GM23338 (cell line): ENCODE measurements around the gene EXOC3. TPM values are rescaled to one million over a fixed set of nuclear protein-coding genes. Genes with fewer than 3 reads are reported as not detected.

ENCODE experiments used
- ATAC-seq: fragments of 200-7000 bp; cut with Tn5 transposase; 3 replicates; pipeline ENCODE4 v1.9.1; 2020
- DNase-seq: peaks from one replicate; pipeline ENCODE4 v3.0.0-alpha.2; 2015; ENCODE audit warnings: low spot score
- H2AFZ ChIP-seq: fragments of 200-600 bp; sonication (generic); 2 replicates; pipeline ENCODE4 v1.8.0; 2016; ENCODE audit warnings: antibody characterized with exemption, mild to moderate bottlenecking, moderate library complexity
- H3F3A ChIP-seq: fragments of 200-600 bp; sonication (generic); replicated peaks from 2 replicates; pipeline ENCODE4 v1.8.0; 2017; ENCODE audit warnings: antibody characterized with exemption, mixed run types, low read depth
- H3K27ac ChIP-seq: fragments of 200-600 bp; sonication (generic); 2 replicates; pipeline ENCODE4 v1.6.1; 2016; ENCODE audit warnings: low read depth
- H3K27me3 ChIP-seq: fragments of 200-600 bp; sonication (generic); 2 replicates; pipeline ENCODE4 v1.8.0; 2016; ENCODE audit warnings: mild to moderate bottlenecking, mixed run types, moderate library complexity; ENCODE audit not compliant: insufficient read depth
- H3K36me3 ChIP-seq: fragments of 200-600 bp; sonication (generic); 2 replicates; pipeline ENCODE4 v1.8.0; 2016; ENCODE audit warnings: mild to moderate bottlenecking; ENCODE audit not compliant: insufficient read depth
- H3K4me1 ChIP-seq: fragments of 200-600 bp; sonication (generic); 2 replicates; pipeline ENCODE4 v1.8.0; 2016; ENCODE audit warnings: mild to moderate bottlenecking, moderate library complexity; ENCODE audit not compliant: insufficient read depth
- H3K4me2 ChIP-seq: fragments of 200-600 bp; sonication (generic); 2 replicates; pipeline ENCODE4 v1.7.1; 2017; ENCODE audit warnings: mixed run types
- H3K4me3 ChIP-seq: fragments of 200-600 bp; sonication (generic); 2 replicates; pipeline ENCODE4 v1.6.1; 2016; ENCODE audit warnings: mixed run types
- H3K79me2 ChIP-seq: fragments of 200-600 bp; sonication (generic); replicated peaks from 2 replicates; pipeline ENCODE4 v1.8.0; 2017; ENCODE audit warnings: mild to moderate bottlenecking; ENCODE audit not compliant: insufficient read depth
- H3K9me2 ChIP-seq: fragments of 200-600 bp; sonication (generic); 2 replicates; pipeline ENCODE4 v1.8.0; 2017; ENCODE audit not compliant: insufficient read depth
- H4K20me1 ChIP-seq: fragments of 200-600 bp; sonication (generic); replicated peaks from 2 replicates; pipeline ENCODE4 v1.8.0; 2017; ENCODE audit warnings: mild to moderate bottlenecking; ENCODE audit not compliant: insufficient read depth
- H3K27ac Mint-ChIP-seq: 2 replicates; pipeline ENCODE4 v1.8.0; 2020; ENCODE audit warnings: inconsistent platforms, mild to moderate bottlenecking, moderate library complexity, mixed read lengths
- H3K27me3 Mint-ChIP-seq: 3 replicates; pipeline ENCODE4 v1.8.0; 2022; ENCODE audit warnings: low read depth, mild to moderate bottlenecking, moderate library complexity, mixed read lengths, inconsistent platforms; ENCODE audit not compliant: insufficient read depth, poor library complexity
- H3K36me3 Mint-ChIP-seq: 3 replicates; pipeline ENCODE4 v1.8.0; 2021; ENCODE audit warnings: low read depth, mild to moderate bottlenecking, inconsistent platforms, moderate library complexity, mixed read lengths
- H3K4me1 Mint-ChIP-seq: 3 replicates; pipeline ENCODE4 v1.8.0; 2020; ENCODE audit warnings: mild to moderate bottlenecking, inconsistent platforms, mixed read lengths
- H3K4me3 Mint-ChIP-seq: 3 replicates; pipeline ENCODE4 v1.8.0; 2021; ENCODE audit warnings: moderate library complexity, mild to moderate bottlenecking, inconsistent platforms, mixed read lengths
- H3K9me3 Mint-ChIP-seq: 3 replicates; pipeline ENCODE4 v1.8.0; 2020; ENCODE audit warnings: moderate library complexity, mild to moderate bottlenecking, inconsistent platforms, mixed read lengths
- CREB1 ChIP-seq: fragments of 250-450 bp; sonication (Bioruptor Pico); IDR thresholded peaks from 2 replicates; pipeline ENCODE4 v1.5.0; 2020; ENCODE audit warnings: low read depth, mild to moderate bottlenecking, moderate library complexity
- EZH2 ChIP-seq: fragments of 200-600 bp; sonication (generic); IDR thresholded peaks from one replicate; pipeline ENCODE4 v1.8.0; 2017; ENCODE audit warnings: antibody characterized with exemption, mild to moderate bottlenecking, low read depth; ENCODE audit not compliant: unreplicated experiment
- EZH2phosphoT487 ChIP-seq: fragments of 200-600 bp; sonication (generic); IDR thresholded peaks from one replicate; pipeline ENCODE4 v1.8.1; 2018; ENCODE audit warnings: antibody characterized with exemption; ENCODE audit not compliant: unreplicated experiment
- JUNB ChIP-seq: IDR thresholded peaks from one replicate; pipeline ENCODE4 v1.6.1; 2016; ENCODE audit warnings: antibody characterized with exemption; ENCODE audit not compliant: unreplicated experiment
- POLR2AphosphoS5 ChIP-seq: IDR thresholded peaks from 2 replicates; pipeline ENCODE4 v1.6.1; 2016; ENCODE audit warnings: antibody characterized with exemption, low read depth
- ZNF114 ChIP-seq: fragments of 250-450 bp; sonication (Bioruptor Pico); IDR thresholded peaks from 2 replicates; pipeline ENCODE4 v1.5.0; 2020; ENCODE audit warnings: mild to moderate bottlenecking, moderate library complexity
- ZNF331 ChIP-seq: fragments of 250-450 bp; sonication (Bioruptor Pico); IDR thresholded peaks from 2 replicates; pipeline ENCODE4 v1.5.0; 2020; ENCODE audit warnings: low read depth, mild to moderate bottlenecking, moderate library complexity
- polyA plus RNA-seq: library from polyadenylated mRNA; unstranded; fragments of >200 nt; fragmentation: Nextera tagmentation; extraction: Ambion mirVana; gene quantifications from 2 replicates; pipeline ENCODE4 v1.2.1, GENCODE V29; 2016
- total RNA-seq: library from RNA; depleted of rRNA; stranded (reverse); fragments of >200 nt; shearing (Covaris generic); gene quantifications from 2 replicates; pipeline ENCODE4 v1.2.3, GENCODE V29; 2014
- TF ChIP-seq, protein P1 (sequence below): fragments of 250-450 bp; sonication (Bioruptor Pico); IDR thresholded peaks from 2 replicates; pipeline ENCODE4 v1.5.0; 2020; ENCODE audit warnings: mild to moderate bottlenecking, moderate library complexity

EXOC3 gene
- total and polyA plus RNA-seq, 2 experiments from 2014 or later = 13.4 to 31.6 TPM

DNA sequence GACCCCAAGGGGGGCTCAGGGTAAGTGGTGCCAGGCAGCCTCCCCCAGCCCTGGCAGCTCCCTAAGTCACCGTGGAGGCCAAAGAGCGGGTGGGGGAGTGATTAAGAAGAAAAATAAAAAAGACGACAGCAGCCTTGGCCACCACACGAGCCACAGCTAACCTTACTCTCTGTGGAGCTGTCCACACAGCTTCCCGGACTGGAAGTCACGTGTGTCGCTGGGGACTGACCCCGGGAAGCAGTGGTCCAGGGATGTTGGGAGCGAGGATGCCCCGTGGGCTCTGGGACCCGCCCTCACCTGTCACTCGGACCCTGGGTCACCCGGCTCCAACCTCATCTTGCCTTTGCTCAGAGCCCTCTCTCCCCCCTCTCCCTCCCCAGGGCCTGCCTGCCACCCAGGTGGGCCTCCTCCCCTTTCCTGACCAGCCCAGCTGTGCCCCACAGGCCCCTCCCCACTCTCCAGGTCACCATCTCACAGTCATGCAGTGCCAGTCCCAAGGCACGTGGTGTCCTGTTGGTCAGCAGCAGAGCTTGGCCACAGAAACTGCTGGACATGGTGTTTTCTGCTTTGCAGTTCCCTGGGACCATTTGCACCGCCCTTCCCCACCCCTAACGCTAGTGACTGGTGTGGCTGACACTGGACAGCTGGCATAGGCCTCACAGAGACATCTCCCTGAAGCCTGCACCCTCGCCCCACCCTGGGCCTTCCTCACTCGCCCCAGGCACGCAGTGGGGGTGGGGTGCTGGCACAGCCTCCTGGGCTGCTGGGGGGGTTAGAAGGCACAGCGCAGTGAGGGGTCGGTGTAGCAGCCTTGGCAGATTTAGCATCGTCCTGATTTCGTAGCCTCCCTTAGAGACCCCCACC is 9.8 kb upstream of the EXOC3 start:
- no peaks in the 10 kb centered on the region for H3K27me3 ChIP-seq
- no peak for TF ChIP-seq ZNF114 (CRISPR knock-in tag)
- no peaks in the 10 kb centered on the region for H3K36me3 ChIP-seq
- Mint-ChIP-seq H3K9me3 (no peaks in the 10 kb centered on the region), H3K36me3 (no peaks in the 10 kb centered on the region; the same call in 2 of the 3 replicates), H3K27me3 (peaks cover 5% of the 10 kb centered on the region), H3K27ac (no peak overlapping the region), H3K4me1 (peaks cover 5% of the 10 kb centered on the region), H3K4me3 (no peak overlapping the region)
- H3K9me2 ChIP-seq = no peaks in the 10 kb centered on the region
- ATAC-seq = no peak
- H2AFZ ChIP-seq = no peak overlapping the region
- no peak overlapping the region for H3K4me3 ChIP-seq
- H3K27ac ChIP-seq = no peak overlapping the region
- H3K4me1 ChIP-seq = no peaks in the 10 kb centered on the region
- no peaks in the 10 kb centered on the region for H3F3A ChIP-seq
- DNase-seq = no peak
- H3K79me2 ChIP-seq = no peaks in the 10 kb centered on the region
- H4K20me1 ChIP-seq = no peaks in the 10 kb centered on the region
- no peak overlapping the region for H3K4me2 ChIP-seq

DNA sequence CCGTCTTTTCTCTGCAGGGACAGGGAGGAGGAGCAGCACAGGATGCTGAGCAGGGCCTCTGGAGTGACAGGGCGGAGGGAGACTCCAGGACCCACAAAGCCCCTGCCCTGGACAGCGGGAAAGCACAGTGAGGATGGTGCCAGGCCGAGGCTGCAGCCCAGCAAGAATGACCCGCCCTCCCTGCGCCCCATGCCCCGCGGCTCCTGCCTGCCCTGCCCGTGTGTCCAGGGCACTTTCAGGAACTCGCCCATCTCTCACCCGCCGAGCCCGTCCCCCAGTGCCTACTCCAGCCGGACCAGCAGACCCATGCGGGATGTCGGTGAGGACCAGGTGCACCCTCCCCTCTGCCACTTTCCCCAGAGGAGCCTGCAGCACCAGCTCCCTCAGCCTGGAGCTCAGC is 9.1 kb upstream of the EXOC3 start:
- Mint-ChIP-seq H3K4me3 (no peak overlapping the region), H3K27ac (no peak overlapping the region), H3K27me3 (peaks cover 5% of the 10 kb centered on the region), H3K4me1 (peaks cover 5% of the 10 kb centered on the region), H3K9me3 (no peaks in the 10 kb centered on the region), H3K36me3 (no peaks in the 10 kb centered on the region; the same call in 2 of the 3 replicates)
- TF ChIP-seq ZNF331 (no peak), EZH2phosphoT487 (no peak)
- no peak overlapping the region for H3K4me3 ChIP-seq
- no peak overlapping the region for H3K27ac ChIP-seq
- no peak overlapping the region for H3K4me2 ChIP-seq
- ATAC-seq (no peak), DNase-seq (no peak)
- H3K27me3 ChIP-seq = no peaks in the 10 kb centered on the region
- no peaks in the 10 kb centered on the region for H3F3A ChIP-seq
- H3K79me2 ChIP-seq = no peaks in the 10 kb centered on the region
- no peaks in the 10 kb centered on the region for H3K9me2 ChIP-seq
- no peaks in the 10 kb centered on the region for H3K36me3 ChIP-seq
- no peaks in the 10 kb centered on the region for H3K4me1 ChIP-seq
- no peak overlapping the region for H2AFZ ChIP-seq
- no peaks in the 10 kb centered on the region for H4K20me1 ChIP-seq

DNA sequence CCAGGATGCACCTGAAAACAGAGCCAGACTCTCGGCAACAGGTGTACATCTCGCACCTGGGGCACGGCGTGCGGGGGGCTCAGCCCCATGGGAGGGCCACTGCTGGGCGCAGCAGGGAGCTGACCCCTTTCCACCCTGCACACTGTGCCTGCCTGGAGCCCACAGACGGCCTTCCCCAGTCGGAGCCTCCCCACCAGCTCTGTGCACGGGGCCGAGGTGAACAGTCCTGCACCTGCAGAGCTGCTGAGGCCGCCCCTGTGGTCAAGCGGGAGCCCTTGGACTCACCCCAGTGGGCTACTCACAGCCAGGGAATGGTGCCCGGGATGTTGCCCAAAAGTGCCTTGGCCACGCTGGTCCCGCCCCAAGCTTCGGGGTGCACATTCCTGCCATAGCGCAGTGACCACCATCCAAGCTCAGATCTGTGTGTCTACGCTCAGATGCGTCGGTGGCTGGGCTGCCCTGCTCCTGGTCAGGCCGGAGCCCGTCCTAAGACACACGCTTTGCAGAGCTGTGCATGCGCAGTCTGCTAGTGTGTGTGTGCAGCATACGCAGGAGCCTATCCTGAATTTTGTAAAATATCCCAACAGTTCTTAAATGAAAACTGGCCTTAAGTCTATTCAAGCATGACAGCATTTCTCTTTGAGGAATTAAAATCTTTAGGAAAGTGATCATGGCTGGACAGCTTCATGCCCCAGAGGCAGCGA is 8.4 kb upstream of the EXOC3 start:
- no peak overlapping the region for H3K4me3 Mint-ChIP-seq
- Histone ChIP-seq H3K36me3 (no peaks in the 10 kb centered on the region), H3K79me2 (no peaks in the 10 kb centered on the region), H2AFZ (no peak overlapping the region), H3F3A (no peaks in the 10 kb centered on the region), H3K9me2 (no peaks in the 10 kb centered on the region), H4K20me1 (no peaks in the 10 kb centered on the region), H3K27ac (no peak overlapping the region), H3K4me3 (no peak overlapping the region), H3K27me3 (no peaks in the 10 kb centered on the region), H3K4me1 (no peaks in the 10 kb centered on the region), H3K4me2 (no peak overlapping the region)
- H3K27ac Mint-ChIP-seq = no peak overlapping the region
- H3K36me3 Mint-ChIP-seq = no peaks in the 10 kb centered on the region; the same call in 2 of the 3 replicates
- no peak for ATAC-seq
- peaks cover 2% of the 10 kb centered on the region; the same call in 1 of the 3 replicates for H3K4me1 Mint-ChIP-seq
- H3K27me3 Mint-ChIP-seq = peaks cover 6% of the 10 kb centered on the region
- DNase-seq = no peak
- H3K9me3 Mint-ChIP-seq = no peaks in the 10 kb centered on the region
- TF ChIP-seq, protein P1, sequence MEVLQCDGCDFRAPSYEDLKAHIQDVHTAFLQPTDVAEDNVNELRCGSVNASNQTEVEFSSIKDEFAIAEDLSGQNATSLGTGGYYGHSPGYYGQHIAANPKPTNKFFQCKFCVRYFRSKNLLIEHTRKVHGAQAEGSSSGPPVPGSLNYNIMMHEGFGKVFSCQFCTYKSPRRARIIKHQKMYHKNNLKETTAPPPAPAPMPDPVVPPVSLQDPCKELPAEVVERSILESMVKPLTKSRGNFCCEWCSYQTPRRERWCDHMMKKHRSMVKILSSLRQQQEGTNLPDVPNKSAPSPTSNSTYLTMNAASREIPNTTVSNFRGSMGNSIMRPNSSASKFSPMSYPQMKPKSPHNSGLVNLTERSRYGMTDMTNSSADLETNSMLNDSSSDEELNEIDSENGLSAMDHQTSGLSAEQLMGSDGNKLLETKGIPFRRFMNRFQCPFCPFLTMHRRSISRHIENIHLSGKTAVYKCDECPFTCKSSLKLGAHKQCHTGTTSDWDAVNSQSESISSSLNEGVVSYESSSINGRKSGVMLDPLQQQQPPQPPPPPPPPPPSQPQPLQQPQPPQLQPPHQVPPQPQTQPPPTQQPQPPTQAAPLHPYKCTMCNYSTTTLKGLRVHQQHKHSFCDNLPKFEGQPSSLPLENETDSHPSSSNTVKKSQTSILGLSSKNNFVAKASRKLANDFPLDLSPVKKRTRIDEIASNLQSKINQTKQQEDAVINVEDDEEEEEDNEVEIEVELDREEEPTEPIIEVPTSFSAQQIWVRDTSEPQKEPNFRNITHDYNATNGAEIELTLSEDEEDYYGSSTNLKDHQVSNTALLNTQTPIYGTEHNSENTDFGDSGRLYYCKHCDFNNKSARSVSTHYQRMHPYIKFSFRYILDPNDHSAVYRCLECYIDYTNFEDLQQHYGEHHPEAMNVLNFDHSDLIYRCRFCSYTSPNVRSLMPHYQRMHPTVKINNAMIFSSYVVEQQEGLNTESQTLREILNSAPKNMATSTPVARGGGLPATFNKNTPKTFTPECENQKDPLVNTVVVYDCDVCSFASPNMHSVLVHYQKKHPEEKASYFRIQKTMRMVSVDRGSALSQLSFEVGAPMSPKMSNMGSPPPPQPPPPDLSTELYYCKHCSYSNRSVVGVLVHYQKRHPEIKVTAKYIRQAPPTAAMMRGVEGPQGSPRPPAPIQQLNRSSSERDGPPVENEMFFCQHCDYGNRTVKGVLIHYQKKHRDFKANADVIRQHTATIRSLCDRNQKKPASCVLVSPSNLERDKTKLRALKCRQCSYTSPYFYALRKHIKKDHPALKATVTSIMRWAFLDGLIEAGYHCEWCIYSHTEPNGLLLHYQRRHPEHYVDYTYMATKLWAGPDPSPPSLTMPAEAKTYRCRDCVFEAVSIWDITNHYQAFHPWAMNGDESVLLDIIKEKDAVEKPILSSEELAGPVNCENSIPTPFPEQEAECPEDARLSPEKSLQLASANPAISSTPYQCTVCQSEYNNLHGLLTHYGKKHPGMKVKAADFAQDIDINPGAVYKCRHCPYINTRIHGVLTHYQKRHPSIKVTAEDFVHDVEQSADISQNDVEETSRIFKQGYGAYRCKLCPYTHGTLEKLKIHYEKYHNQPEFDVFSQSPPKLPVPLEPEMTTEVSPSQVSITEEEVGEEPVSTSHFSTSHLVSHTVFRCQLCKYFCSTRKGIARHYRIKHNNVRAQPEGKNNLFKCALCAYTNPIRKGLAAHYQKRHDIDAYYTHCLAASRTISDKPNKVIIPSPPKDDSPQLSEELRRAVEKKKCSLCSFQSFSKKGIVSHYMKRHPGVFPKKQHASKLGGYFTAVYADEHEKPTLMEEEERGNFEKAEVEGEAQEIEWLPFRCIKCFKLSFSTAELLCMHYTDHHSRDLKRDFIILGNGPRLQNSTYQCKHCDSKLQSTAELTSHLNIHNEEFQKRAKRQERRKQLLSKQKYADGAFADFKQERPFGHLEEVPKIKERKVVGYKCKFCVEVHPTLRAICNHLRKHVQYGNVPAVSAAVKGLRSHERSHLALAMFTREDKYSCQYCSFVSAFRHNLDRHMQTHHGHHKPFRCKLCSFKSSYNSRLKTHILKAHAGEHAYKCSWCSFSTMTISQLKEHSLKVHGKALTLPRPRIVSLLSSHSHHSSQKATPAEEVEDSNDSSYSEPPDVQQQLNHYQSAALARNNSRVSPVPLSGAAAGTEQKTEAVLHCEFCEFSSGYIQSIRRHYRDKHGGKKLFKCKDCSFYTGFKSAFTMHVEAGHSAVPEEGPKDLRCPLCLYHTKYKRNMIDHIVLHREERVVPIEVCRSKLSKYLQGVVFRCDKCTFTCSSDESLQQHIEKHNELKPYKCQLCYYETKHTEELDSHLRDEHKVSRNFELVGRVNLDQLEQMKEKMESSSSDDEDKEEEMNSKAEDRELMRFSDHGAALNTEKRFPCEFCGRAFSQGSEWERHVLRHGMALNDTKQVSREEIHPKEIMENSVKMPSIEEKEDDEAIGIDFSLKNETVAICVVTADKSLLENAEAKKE (CRISPR knock-in tag) = no peak
- no peak for TF ChIP-seq POLR2AphosphoS5
- no peak for TF ChIP-seq EZH2
- no peak for TF ChIP-seq JUNB
- no peak for TF ChIP-seq CREB1 (CRISPR knock-in tag)
